ENCODE results near the gene OTOP2.
"Not testable (repeated sequence)": the region's sequence is repeated elsewhere in the genome, so short reads cannot be mapped to it uniquely, and the experiment has no call there.

Gene OTOP2

GRCh38 chr17:74901353-74902135 lies 22.5 kb upstream of the OTOP2 start:
- ATAC-seq, result no peak

GRCh38 chr17:74903034-74903433 lies 21.0 kb upstream of the OTOP2 start:
- no peak for DNase-seq
- ATAC-seq, result no peak

More at GRCh38 chr17:74901353-74902135, 22.5 kb upstream of the OTOP2 start:
- DNase-seq, result no peak

GRCh38 chr17:74903671-74904070 lies 20.4 kb upstream of the OTOP2 start:
- ATAC-seq (no peak), DNase-seq (no peak)

- no peak for DNase-seq
These were observed 19.2 kb upstream of the OTOP2 start for GRCh38 chr17:74904687-74905409.

GRCh38 chr17:74906214-74906793 lies 17.8 kb upstream of the OTOP2 start:
- ATAC-seq, DNase-seq: not testable (repeated sequence)

More at GRCh38 chr17:74904687-74905409, 19.2 kb upstream of the OTOP2 start:
- ATAC-seq, result no peak

GRCh38 chr17:74907012-74907411 lies 17.1 kb upstream of the OTOP2 start:
- ATAC-seq, result no peak
- DNase-seq, result no peak

- ATAC-seq, DNase-seq: not testable (repeated sequence)
These were observed 15.0 kb upstream of the OTOP2 start for GRCh38 chr17:74909097-74909496.

- not testable (repeated sequence) for ATAC-seq, DNase-seq
These were observed 12.7 kb upstream of the OTOP2 start for GRCh38 chr17:74911423-74911822.

GRCh38 chr17:74916136-74916850 lies 7.8 kb upstream of the OTOP2 start:
- no peak for DNase-seq
- no peak for ATAC-seq

- DNase-seq (no peak), ATAC-seq (no peak)
These were observed 7.2 kb upstream of the OTOP2 start for GRCh38 chr17:74916851-74917199.

GRCh38 chr17:74917430-74917829 lies 6.6 kb upstream of the OTOP2 start:
- no peak for DNase-seq

GRCh38 chr17:74918906-74919305 lies 5.2 kb upstream of the OTOP2 start:
- DNase-seq (no peak), ATAC-seq (no peak)

More at GRCh38 chr17:74917430-74917829, 6.6 kb upstream of the OTOP2 start:
- no peak for ATAC-seq

GRCh38 chr17:74919440-74920305 lies 4.4 kb upstream of the OTOP2 start:
- DNase-seq (peak; percentile 20), ATAC-seq (no peak)

- DNase-seq, result no peak
- ATAC-seq, result no peak
These were observed 3.8 kb upstream of the OTOP2 start for GRCh38 chr17:74920306-74920620.

- DNase-seq (no peak), ATAC-seq (no peak)
These were observed 3.4 kb upstream of the OTOP2 start for GRCh38 chr17:74920642-74921025.

- DNase-seq (no peak), ATAC-seq (no peak)
These were observed 2.9 kb upstream of the OTOP2 start for GRCh38 chr17:74921026-74921681.

- DNase-seq (no peak), ATAC-seq (no peak)
These were observed 2.3 kb upstream of the OTOP2 start for GRCh38 chr17:74921769-74922168.

GRCh38 chr17:74922172-74922571 lies 1.9 kb upstream of the OTOP2 start:
- no peak for ATAC-seq
- no peak for DNase-seq

GRCh38 chr17:74922694-74923537 lies 1.2 kb upstream of the OTOP2 start, which contains the start of gene USH1G:
USH1G (minus strand) TSS chr17:74923255; CDS start chr17:74923073, 182 bp downstream.
- ATAC-seq, result peak; percentile 14
- DNase-seq, result peak; percentile 16

Measured in stimulated activated naive CD8-positive, alpha-beta T cell treated with anti-CD3 and anti-CD28 coated beads, Interleukin-15, Interleukin-2, amounts not matched to agents 100 U/mL and 50 U/mL, for 24 hours (primary cell).